Smooth muscle cell (in vitro differentiated cells): ENCODE measurements around the gene FAM3B. TPM values are rescaled to one million over a fixed set of nuclear protein-coding genes. Genes with fewer than 3 reads are reported as not detected.

Experiments
- DNase-seq: peaks from one replicate; lab custom pipeline; 2025; ENCODE audit not compliant: unreplicated experiment; lab: John Stamatoyannopoulos, UW
- H2AFZ ChIP-seq: fragments of 200-600 bp; sonication (generic); 2 replicates; pipeline ENCODE4 v1.6.0; 2016; ENCODE audit warnings: antibody characterized with exemption, low read depth, mild to moderate bottlenecking
- H3F3A ChIP-seq: fragments of 200-600 bp; sonication (generic); 2 replicates; pipeline ENCODE4 v1.6.0; 2017; ENCODE audit warnings: antibody characterized with exemption, low read depth
- H3K27ac ChIP-seq: fragments of 200-600 bp; sonication (generic); 2 replicates; pipeline ENCODE4 v1.5.1; 2016; ENCODE audit warnings: low read depth, mild to moderate bottlenecking
- H3K27me3 ChIP-seq: fragments of 200-600 bp; sonication (generic); 2 replicates; pipeline ENCODE4 v1.6.1; 2016; ENCODE audit warnings: low read depth, mild to moderate bottlenecking
- H3K36me3 ChIP-seq: fragments of 200-600 bp; sonication (generic); 2 replicates; pipeline ENCODE4 v1.5.1; 2016; ENCODE audit warnings: low read depth
- H3K4me1 ChIP-seq: fragments of 200-600 bp; sonication (generic); 2 replicates; pipeline ENCODE4 v1.5.1; 2016; ENCODE audit warnings: low read depth
- H3K4me2 ChIP-seq: fragments of 200-600 bp; sonication (generic); 2 replicates; pipeline ENCODE4 v1.6.0; 2016; ENCODE audit warnings: mild to moderate bottlenecking
- H3K4me3 ChIP-seq: fragments of 200-600 bp; sonication (generic); 2 replicates; pipeline ENCODE4 v1.5.1; 2016; ENCODE audit warnings: mild to moderate bottlenecking
- H3K79me2 ChIP-seq: fragments of 200-600 bp; sonication (generic); 2 replicates; pipeline ENCODE4 v1.6.0; 2016; ENCODE audit warnings: low read depth, mild to moderate bottlenecking
- H3K9ac ChIP-seq: fragments of 200-600 bp; sonication (generic); 2 replicates; pipeline ENCODE4 v1.6.0; 2016; ENCODE audit warnings: low read depth
- H3K9me3 ChIP-seq: fragments of 200-600 bp; sonication (generic); replicated peaks from 2 replicates; pipeline ENCODE4 v1.5.1; 2016; ENCODE audit warnings: low read depth
- H4K20me1 ChIP-seq: fragments of 200-600 bp; sonication (generic); 2 replicates; pipeline ENCODE4 v1.6.0; 2016; ENCODE audit warnings: low read depth
- CTCF ChIP-seq: fragments of 200-600 bp; sonication (generic); IDR thresholded peaks from 2 replicates; pipeline ENCODE4 v1.5.1; 2017; ENCODE audit warnings: borderline replicate concordance, mild to moderate bottlenecking, antibody characterized with exemption; ENCODE audit not compliant: insufficient read depth, poor library complexity, severe bottlenecking
- WGBS: methylation state at CpG from one replicate; pipeline ENCODE4 v1.1.7; 2016; ENCODE audit warnings: low lambda C conversion rate; 5-methylcytosine and 5-hydroxymethylcytosine counted together
- polyA plus RNA-seq: library from polyadenylated mRNA; unstranded; fragments of >200 nt; fragmentation: Nextera tagmentation; extraction: Ambion mirVana; gene quantifications from 2 replicates; pipeline ENCODE4 v1.2.1, GENCODE V29; 2016
- total RNA-seq: library from RNA; depleted of rRNA; stranded (reverse); fragments of >200 nt; gene quantifications from 2 replicates; pipeline ENCODE4 v1.2.3, GENCODE V29; 2014

The FAM3B gene
- total and polyA plus RNA-seq, 2 experiments from 2014 or later = 0.18 TPM; not detected in 1

GRCh38 chr21:41367301-41367944 is 50.8 kb downstream of the FAM3B start:
- no peak for TF ChIP-seq CTCF
- no peak overlapping the region for H2AFZ ChIP-seq
- H3K79me2 ChIP-seq = no peaks in the 10 kb centered on the region
- H3K36me3 ChIP-seq = no peaks in the 10 kb centered on the region
- 76% methylated on average over 9 of the region's 9 CpGs for WGBS
- H3K4me3 ChIP-seq = no peak overlapping the region
- H3K4me1 ChIP-seq = peaks cover 3% of the 10 kb centered on the region
- H4K20me1 ChIP-seq = no peaks in the 10 kb centered on the region
- H3F3A ChIP-seq = no peaks in the 10 kb centered on the region
- peak overlapping the region; percentile 71 for H3K4me2 ChIP-seq
- peak overlapping the region; percentile 59 for H3K9ac ChIP-seq
- DNase-seq = no peak
- peak overlapping the region; percentile 75 for H3K27ac ChIP-seq
- no peaks in the 10 kb centered on the region for H3K27me3 ChIP-seq
- no peaks in the 10 kb centered on the region for H3K9me3 ChIP-seq

GRCh38 chr21:41367945-41368734 is 51.5 kb downstream of the FAM3B start:
- Histone ChIP-seq H3K4me1 (peaks cover 3% of the 10 kb centered on the region), H3K79me2 (no peaks in the 10 kb centered on the region), H4K20me1 (no peaks in the 10 kb centered on the region), H3K36me3 (no peaks in the 10 kb centered on the region), H3K9ac (no peak overlapping the region), H3K9me3 (no peaks in the 10 kb centered on the region), H2AFZ (no peak overlapping the region), H3K4me2 (peak overlapping the region; percentile 71), H3K27ac (peak overlapping the region; percentile 75), H3K27me3 (no peaks in the 10 kb centered on the region), H3K4me3 (no peak overlapping the region), H3F3A (no peaks in the 10 kb centered on the region)
- TF ChIP-seq CTCF = no peak
- DNase-seq = no peak
- 92% methylated on average over 15 of the region's 15 CpGs for WGBS

GRCh38 chr21:41368735-41369104 is 52.1 kb downstream of the FAM3B start:
- no peak for DNase-seq
- TF ChIP-seq CTCF = no peak
- Histone ChIP-seq H2AFZ (peak overlapping the region; percentile 78), H3K36me3 (no peaks in the 10 kb centered on the region), H4K20me1 (no peaks in the 10 kb centered on the region), H3K4me3 (no peak overlapping the region), H3K9ac (no peak overlapping the region), H3K9me3 (no peaks in the 10 kb centered on the region), H3K4me2 (peak overlapping the region; percentile 74), H3F3A (no peaks in the 10 kb centered on the region), H3K27ac (no peak overlapping the region), H3K27me3 (no peaks in the 10 kb centered on the region), H3K4me1 (peaks cover 3% of the 10 kb centered on the region), H3K79me2 (no peaks in the 10 kb centered on the region)
- 68% methylated on average over 4 of the region's 4 CpGs for WGBS
